Nephron (organoid): ENCODE results near the gene RHOU.
"Not testable (repeated sequence)": the region's sequence is repeated elsewhere in the genome, so short reads cannot be mapped to it uniquely, and the experiment has no call there.

Experiments used
- H3K27ac Mint-ChIP-seq, 3 experiments: 2 replicates each; pipeline ENCODE4 v1.8.0; 2020; ENCODE audit warnings: mixed read lengths in 3 of 3, mild to moderate bottlenecking in 2 of 3, moderate library complexity in 1 of 3
- H3K27me3 Mint-ChIP-seq: 2 replicates; pipeline ENCODE4 v1.8.0; 2021; ENCODE audit warnings: low read depth, mild to moderate bottlenecking, moderate library complexity, mixed read lengths
- H3K36me3 Mint-ChIP-seq: 2 replicates; pipeline ENCODE4 v1.8.0; 2020; ENCODE audit warnings: low read depth, mixed read lengths
- H3K4me1 Mint-ChIP-seq: 2 replicates; pipeline ENCODE4 v1.8.0; 2020; ENCODE audit warnings: mixed read lengths
- H3K4me3 Mint-ChIP-seq, 3 experiments: 2 replicates each; pipeline ENCODE4 v1.8.0; 2020; ENCODE audit warnings: mild to moderate bottlenecking in 3 of 3, mixed read lengths in 3 of 3, moderate library complexity in 2 of 3
- H3K9me3 Mint-ChIP-seq: 2 replicates; pipeline ENCODE4 v1.8.0; 2020; ENCODE audit warnings: mixed read lengths
- TF ChIP-seq, protein P1 (sequence below), 3 experiments: fragments of 200-600 bp; sonication (generic); IDR thresholded peaks; one replicate each; pipeline ENCODE4 v1.5.0; 2021; ENCODE audit warnings: antibody characterized with exemption in 3 of 3; ENCODE audit not compliant: unreplicated experiment in 3 of 3

RHOU gene

DNA sequence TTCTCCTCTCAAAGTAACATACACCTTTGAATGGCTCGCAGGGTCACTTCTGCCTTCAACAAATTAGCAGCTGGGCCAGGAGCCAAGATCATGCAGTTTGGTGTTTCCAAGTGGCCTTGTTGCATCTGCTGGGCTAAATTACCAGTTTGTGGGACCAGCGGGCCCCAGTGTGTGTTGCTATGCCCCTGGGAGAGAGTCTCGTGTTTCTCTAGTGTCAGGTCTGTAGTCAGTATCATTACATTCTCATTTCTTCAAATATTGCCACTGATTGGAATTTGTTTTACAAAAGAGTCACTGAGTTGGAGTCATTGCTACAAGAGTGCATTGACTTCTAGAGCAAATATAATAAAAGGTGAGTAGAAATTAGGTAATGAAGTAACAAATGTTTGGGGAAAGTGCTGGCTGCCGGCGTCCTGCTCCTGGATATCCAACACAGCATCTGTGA lies 35.5 kb downstream of the RHOU start:
- no peaks in the 10 kb centered on the region for H3K36me3 Mint-ChIP-seq

DNA sequence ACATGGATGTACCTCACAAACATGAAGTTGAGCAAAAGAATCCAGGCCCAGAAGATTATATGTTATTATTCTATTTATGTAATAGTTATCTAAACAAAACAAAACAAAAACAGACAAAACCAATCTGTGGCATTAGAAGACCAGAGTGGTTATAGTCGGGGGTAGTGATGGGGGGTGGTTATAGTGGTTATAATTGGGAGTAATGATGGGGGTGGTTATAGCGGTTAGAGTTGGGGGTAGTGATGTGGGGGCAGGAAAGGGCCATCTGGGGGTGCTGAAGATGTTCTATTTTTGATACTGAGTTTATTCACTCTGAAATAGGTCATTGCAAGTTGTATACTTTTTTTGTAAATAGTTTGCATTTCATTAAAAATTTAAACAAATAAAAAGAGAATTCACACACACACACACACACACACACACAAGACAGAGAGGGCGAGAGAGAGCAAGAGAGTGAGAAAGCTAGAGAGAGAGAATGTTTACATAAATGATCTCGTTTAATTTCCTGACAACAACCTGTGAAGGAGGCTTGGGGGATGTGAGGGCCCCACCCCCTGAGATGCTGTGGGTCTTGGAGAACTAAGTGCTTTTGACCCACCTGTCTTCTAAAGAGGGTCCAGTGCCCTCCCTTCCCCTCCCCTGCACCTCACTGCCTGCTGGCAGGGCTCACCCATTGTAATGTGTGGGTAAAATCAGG lies 37.4 kb downstream of the RHOU start:
- peaks cover 27% of the 10 kb centered on the region for H3K27me3 Mint-ChIP-seq
- H3K4me1 Mint-ChIP-seq: peaks cover 32% of the 10 kb centered on the region
- H3K27ac Mint-ChIP-seq: peak overlapping the region in 1 of 3 experiments; percentile 39
- H3K36me3 Mint-ChIP-seq: no peaks in the 10 kb centered on the region
- no peak overlapping the region for H3K4me3 Mint-ChIP-seq
- TF ChIP-seq, protein P1, sequence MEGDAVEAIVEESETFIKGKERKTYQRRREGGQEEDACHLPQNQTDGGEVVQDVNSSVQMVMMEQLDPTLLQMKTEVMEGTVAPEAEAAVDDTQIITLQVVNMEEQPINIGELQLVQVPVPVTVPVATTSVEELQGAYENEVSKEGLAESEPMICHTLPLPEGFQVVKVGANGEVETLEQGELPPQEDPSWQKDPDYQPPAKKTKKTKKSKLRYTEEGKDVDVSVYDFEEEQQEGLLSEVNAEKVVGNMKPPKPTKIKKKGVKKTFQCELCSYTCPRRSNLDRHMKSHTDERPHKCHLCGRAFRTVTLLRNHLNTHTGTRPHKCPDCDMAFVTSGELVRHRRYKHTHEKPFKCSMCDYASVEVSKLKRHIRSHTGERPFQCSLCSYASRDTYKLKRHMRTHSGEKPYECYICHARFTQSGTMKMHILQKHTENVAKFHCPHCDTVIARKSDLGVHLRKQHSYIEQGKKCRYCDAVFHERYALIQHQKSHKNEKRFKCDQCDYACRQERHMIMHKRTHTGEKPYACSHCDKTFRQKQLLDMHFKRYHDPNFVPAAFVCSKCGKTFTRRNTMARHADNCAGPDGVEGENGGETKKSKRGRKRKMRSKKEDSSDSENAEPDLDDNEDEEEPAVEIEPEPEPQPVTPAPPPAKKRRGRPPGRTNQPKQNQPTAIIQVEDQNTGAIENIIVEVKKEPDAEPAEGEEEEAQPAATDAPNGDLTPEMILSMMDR (IDR thresholded peaks at IDR 0.05; ENCODE audit: unreplicated experiment in 3 of 3): no peak
- H3K9me3 Mint-ChIP-seq: peaks cover 3% of the 10 kb centered on the region

More for the DNA sequence above, 35.5 kb downstream of the RHOU start:
- TF ChIP-seq, protein P1 (IDR thresholded peaks at IDR 0.05; ENCODE audit: unreplicated experiment in 3 of 3): no peak
- peaks cover 36% of the 10 kb centered on the region for H3K4me1 Mint-ChIP-seq
- H3K27ac Mint-ChIP-seq: peak overlapping the region in 1 of 3 experiments; percentile 64
- H3K27me3 Mint-ChIP-seq: peaks cover 24% of the 10 kb centered on the region
- no peak overlapping the region for H3K4me3 Mint-ChIP-seq
- peaks cover 3% of the 10 kb centered on the region for H3K9me3 Mint-ChIP-seq

DNA sequence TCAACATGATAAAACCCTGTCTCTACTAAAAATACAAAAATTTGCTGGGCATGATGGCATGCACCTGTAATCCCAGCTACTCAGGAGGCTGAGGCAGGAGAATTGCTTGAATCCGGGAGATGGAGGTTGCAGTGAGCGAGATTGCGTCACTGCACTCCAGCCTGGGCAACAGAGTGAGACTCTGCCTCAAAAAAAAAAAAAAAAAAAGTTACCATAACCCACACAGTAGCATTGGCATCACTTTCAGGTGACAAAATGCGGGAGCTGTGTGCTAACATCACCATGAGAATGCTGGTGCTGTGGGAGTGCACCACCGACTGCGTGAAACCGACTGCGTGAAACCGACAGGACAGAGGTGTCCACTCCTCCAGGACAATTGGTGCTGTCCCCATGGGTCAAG lies 40.7 kb downstream of the RHOU start:
- H3K36me3 Mint-ChIP-seq, H3K27ac Mint-ChIP-seq, H3K9me3 Mint-ChIP-seq, H3K4me3 Mint-ChIP-seq: not testable (repeated sequence)
- Mint-ChIP-seq H3K4me1 (peaks cover 15% of the 10 kb centered on the region), H3K27me3 (peaks cover 13% of the 10 kb centered on the region)

DNA sequence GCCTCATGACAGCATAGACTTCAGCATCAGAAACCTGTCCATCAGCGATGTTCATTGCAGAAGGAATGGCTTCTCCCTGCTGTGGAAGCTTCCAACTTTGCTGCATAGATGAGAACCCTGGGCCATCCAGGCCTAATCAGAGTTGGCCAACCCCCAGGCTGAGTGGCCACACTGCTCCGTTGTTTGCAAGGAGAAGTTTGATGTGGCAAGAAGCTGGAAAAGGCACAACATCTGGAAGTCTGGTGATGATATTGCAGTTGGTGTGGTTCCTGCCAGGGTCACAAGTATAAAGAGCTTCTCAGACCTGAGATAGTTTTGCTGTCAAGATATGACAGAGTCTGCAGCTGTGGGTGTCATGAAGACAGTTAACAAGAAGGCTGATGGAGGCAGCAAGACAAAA lies 41.2 kb downstream of the RHOU start:
- TF ChIP-seq, protein P1 (IDR thresholded peaks at IDR 0.05; ENCODE audit: unreplicated experiment in 3 of 3): no peak
- H3K4me1 Mint-ChIP-seq: peaks cover 15% of the 10 kb centered on the region
- H3K27me3 Mint-ChIP-seq: peaks cover 13% of the 10 kb centered on the region
- peaks cover 3% of the 10 kb centered on the region for H3K9me3 Mint-ChIP-seq
- no peak overlapping the region for H3K4me3 Mint-ChIP-seq
- no peak overlapping the region for H3K27ac Mint-ChIP-seq
- H3K36me3 Mint-ChIP-seq: no peaks in the 10 kb centered on the region

DNA sequence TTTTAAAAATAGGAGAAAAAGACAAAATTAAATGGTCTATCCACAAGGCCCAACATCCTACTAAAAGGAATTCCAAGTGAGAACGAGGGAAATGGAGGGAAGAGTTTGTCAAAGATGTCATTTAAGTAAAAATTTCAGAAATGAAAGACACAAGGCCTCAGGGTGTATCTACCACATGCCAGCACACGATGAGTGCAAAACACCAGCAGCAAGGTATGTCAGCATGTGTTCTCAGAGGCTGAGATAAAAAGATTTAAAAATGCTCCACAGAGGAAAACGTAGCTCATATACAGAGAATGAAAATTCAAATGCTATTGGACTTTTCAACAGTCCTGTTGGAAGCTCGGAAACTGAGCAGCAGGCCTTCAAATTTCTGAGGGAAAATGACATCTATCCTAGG lies 42.0 kb downstream of the RHOU start:
- Mint-ChIP-seq H3K27ac (no peak overlapping the region), H3K4me1 (peaks cover 8% of the 10 kb centered on the region), H3K27me3 (peaks cover 13% of the 10 kb centered on the region), H3K4me3 (no peak overlapping the region), H3K9me3 (peaks cover 3% of the 10 kb centered on the region), H3K36me3 (no peaks in the 10 kb centered on the region)
- TF ChIP-seq, protein P1 (IDR thresholded peaks at IDR 0.05; ENCODE audit: unreplicated experiment in 3 of 3): no peak

DNA sequence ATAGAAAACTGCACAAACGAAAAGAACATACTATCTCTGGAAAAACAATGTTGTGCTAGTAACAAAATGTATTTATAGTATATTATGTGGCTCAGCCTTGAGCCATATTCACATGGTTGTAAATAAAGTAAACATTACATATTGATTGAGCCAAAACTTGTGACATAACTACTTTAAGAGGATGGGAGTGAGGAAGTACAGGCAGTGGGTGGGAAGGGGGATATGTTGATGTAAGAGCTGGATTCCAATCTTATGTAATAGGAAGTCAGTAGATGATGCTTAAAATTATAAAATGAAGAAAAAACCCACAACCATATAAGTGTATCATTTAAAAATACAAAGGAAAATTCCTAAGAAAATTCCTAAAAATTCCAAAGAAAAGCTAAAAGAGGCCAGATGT lies 42.7 kb downstream of the RHOU start:
- H3K4me1 Mint-ChIP-seq: peaks cover 7% of the 10 kb centered on the region
- no peak overlapping the region for H3K4me3 Mint-ChIP-seq
- H3K9me3 Mint-ChIP-seq: peaks cover 3% of the 10 kb centered on the region
- H3K27ac Mint-ChIP-seq: no peak overlapping the region
- TF ChIP-seq, protein P1 (IDR thresholded peaks at IDR 0.05; ENCODE audit: unreplicated experiment in 3 of 3): no peak
- peaks cover 13% of the 10 kb centered on the region for H3K27me3 Mint-ChIP-seq
- H3K36me3 Mint-ChIP-seq: no peaks in the 10 kb centered on the region
